GM10248 (cell line): Measurements from ENCODE around the gene A2ML1.

Experiments
- CTCF ChIA-PET: fragments of 300-600 bp; sonication (Branson Sonifier 250); formaldehyde crosslinking; extraction: SDS; loops from one replicate; lab custom pipeline; 2021; ENCODE audit warnings: antibody characterized with exemption; lab: Yijun Ruan, JAX
- POLR2A ChIA-PET: fragments of 350-650 bp; sonication (Branson Sonifier 250); formaldehyde crosslinking; extraction: SDS; loops from one replicate; lab custom pipeline; 2020; ENCODE audit warnings: antibody characterized with exemption; lab: Yijun Ruan, JAX
- DNase-seq: peaks from one replicate; pipeline ENCODE4 v3.0.0; 2012; ENCODE audit errors: extremely low spot score
- TF ChIP-seq, protein P1 (sequence below): IDR thresholded peaks from 2 replicates; pipeline ENCODE4 v1.5.1; 2012; ENCODE audit warnings: mild to moderate bottlenecking, low read depth; ENCODE audit errors: extremely low read depth, missing control alignments, control extremely low read depth

A2ML1 gene

DNA sequence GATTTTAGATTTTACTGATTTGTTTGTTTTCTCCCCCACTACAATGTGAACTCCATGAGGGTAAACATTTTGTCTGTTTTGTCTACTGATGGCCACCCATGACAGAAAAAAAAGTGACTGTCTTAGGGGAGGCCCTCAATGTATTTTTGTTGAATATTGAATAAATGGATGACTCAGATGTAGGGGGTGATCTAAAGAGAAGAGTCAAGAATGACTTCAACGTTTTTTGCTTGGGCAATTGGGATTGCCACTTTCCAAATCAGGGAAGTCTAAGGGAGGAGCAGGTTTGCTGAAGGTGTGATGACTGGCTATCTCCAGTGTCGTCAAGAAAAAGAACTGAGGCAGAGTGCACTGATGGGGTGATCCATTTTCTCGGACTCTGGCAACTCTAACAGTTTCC lies 81.2 kb downstream of the A2ML1 start:
- TF ChIP-seq, protein P1, sequence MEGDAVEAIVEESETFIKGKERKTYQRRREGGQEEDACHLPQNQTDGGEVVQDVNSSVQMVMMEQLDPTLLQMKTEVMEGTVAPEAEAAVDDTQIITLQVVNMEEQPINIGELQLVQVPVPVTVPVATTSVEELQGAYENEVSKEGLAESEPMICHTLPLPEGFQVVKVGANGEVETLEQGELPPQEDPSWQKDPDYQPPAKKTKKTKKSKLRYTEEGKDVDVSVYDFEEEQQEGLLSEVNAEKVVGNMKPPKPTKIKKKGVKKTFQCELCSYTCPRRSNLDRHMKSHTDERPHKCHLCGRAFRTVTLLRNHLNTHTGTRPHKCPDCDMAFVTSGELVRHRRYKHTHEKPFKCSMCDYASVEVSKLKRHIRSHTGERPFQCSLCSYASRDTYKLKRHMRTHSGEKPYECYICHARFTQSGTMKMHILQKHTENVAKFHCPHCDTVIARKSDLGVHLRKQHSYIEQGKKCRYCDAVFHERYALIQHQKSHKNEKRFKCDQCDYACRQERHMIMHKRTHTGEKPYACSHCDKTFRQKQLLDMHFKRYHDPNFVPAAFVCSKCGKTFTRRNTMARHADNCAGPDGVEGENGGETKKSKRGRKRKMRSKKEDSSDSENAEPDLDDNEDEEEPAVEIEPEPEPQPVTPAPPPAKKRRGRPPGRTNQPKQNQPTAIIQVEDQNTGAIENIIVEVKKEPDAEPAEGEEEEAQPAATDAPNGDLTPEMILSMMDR: no peak
- POLR2A ChIA-PET: no interaction called here
- CTCF ChIA-PET: interaction anchor here (2.8 kb wide), 1 partner anchor 13 kb away, joined by 23 read pairs; no protein-coding TSS in a partner anchor
- DNase-seq: no peak

GRCh38 chr12:8904665-8905064 lies 82.2 kb downstream of the A2ML1 start:
- ChIA-PET POLR2A (no interaction called here), CTCF (interaction anchor here (2.8 kb wide), 1 partner anchor 14 kb away, joined by 23 read pairs; no protein-coding TSS in a partner anchor)
- DNase-seq: no peak
- TF ChIP-seq, protein P1: no peak

- POLR2A ChIA-PET: no interaction called here
- no peak for DNase-seq
- CTCF ChIA-PET: interaction anchor here (2.8 kb wide), 1 partner anchor 15 kb away, joined by 23 read pairs; no protein-coding TSS in a partner anchor
- TF ChIP-seq, protein P1: no peak
Observed at GRCh38 chr12:8905546-8905945, 83.1 kb downstream of the A2ML1 start.

DNA sequence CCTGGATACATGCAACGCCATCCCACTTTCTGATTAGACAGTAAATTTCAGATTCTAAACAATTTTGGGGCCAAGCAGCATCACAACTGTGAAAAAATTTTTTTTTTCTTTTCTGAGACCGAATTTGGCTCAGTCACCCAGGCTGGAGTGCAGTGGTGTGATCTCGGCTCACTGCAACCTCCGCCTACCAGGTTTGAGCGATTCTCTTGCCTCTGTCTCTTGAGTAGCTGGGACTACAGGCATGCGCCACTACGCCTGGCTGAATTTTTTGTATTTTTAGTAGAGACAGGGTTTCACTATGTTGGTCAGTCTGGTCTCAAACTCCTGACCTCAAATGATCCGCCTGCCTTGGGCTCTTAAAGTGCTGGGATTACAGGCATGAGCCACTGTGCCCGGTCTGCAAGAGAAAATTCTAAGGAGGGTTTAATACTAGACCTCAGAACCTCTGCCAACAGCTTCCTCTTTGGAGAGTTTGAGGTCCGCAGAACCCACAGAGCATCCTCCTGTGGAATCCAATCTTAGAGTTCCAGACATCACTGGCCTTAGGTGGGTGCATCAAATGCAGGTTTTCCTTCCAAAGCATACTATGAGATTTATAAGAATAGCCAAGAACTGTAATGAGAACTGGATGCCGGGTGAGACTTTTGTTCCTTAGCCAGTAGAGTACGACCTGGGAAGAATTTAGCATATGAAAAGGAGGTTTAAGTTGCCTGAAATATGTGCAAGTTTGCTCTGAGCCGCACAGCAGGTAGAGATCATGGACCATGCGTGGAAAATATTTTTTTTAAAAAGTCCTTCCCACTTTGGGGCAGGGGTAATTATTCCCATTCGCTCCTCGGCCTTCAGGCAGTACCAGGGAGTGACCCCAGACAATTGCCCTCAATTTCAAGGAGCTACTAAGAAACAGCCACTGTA lies 84.1 kb downstream of the A2ML1 start:
- TF ChIP-seq, protein P1: no peak
- POLR2A ChIA-PET: no interaction called here

GRCh38 chr12:8907513-8907912 lies 85.1 kb downstream of the A2ML1 start:
- POLR2A ChIA-PET: interaction anchor here (0.6 kb wide), 1 partner anchor 191 kb away, joined by 5 read pairs; no protein-coding TSS in a partner anchor
- CTCF ChIA-PET: interaction anchor here (1.1 to 2.0 kb wide), 3 partner anchors 13 to 293 kb away, joined by 3 to 5 read pairs (median 3); no protein-coding TSS in a partner anchor
- DNase-seq: no peak
- TF ChIP-seq, protein P1: no peak

More for the DNA sequence above, 84.1 kb downstream of the A2ML1 start:
- CTCF ChIA-PET: interaction anchor here (1.4 to 2.8 kb wide), 3 partner anchors 12 to 16 kb away, joined by 3 to 23 read pairs (median 5); no protein-coding TSS in a partner anchor
- no peak for DNase-seq

DNA sequence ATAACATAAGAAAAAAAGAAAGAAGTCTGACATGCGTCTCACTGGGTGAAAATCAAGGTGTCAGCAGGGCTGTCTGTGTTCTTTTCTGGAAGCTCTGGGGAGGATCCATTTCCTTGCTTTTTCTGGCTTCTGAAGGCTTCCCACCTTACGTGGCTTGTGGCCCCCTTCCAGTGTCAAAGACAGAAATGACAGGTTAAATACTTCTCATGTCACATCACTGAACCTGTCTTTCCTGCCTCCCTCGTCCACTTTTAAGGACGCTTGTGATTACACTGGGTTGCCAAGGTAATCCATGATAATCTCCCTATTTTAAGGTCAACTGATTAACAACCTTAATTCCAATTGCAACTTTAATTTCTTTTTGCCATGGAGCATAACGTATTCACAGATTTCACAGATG lies 87.3 kb downstream of the A2ML1 start:
- ChIA-PET CTCF (interaction anchor here (0.8 to 1.0 kb wide), 2 partner anchors 9 to 20 kb away, joined by 3 read pairs; no protein-coding TSS in a partner anchor), POLR2A (no interaction called here)
- TF ChIP-seq, protein P1: no peak
- no peak for DNase-seq
